IMR-90 (cell line): ENCODE results near the gene MIS18A. TPM values are rescaled to one million over a fixed set of nuclear protein-coding genes. Genes with fewer than 3 reads are reported as not detected.

Experiments used
- ATAC-seq: fragments of 200-7000 bp; cut with Tn5 transposase; 2 replicates; pipeline ENCODE4 v1.9.1; 2020; ENCODE audit warnings: low read depth, mild to moderate bottlenecking, moderate library complexity
- BruUV-seq: library from RNA; stranded (reverse); fragments of 400-500 nt; replicated peaks from 2 replicates; lab custom pipeline; 2021; lab: Mats Ljungman, UMichigan
- CTCF ChIA-PET: fragments of 300-600 bp; formaldehyde crosslinking; extraction: SDS; loops from one replicate; lab custom pipeline; 2021; ENCODE audit warnings: antibody characterized with exemption; lab: Yijun Ruan, JAX
- POLR2A ChIA-PET: fragments of 300-600 bp; sonication (Branson Sonifier 250); formaldehyde crosslinking; loops from one replicate; lab custom pipeline; 2022; ENCODE audit warnings: antibody characterized with exemption; ENCODE audit not compliant: unreplicated experiment; lab: Charles Lee
- DNase-seq: peaks from one replicate; pipeline ENCODE4 v3.0.0; 2013
- H2AFZ ChIP-seq: replicated peaks from 2 replicates; pipeline ENCODE3; 2013; ENCODE audit warnings: low read length, mild to moderate bottlenecking; ENCODE audit not compliant: poor library complexity
- H2AK5ac ChIP-seq: 2 replicates; pipeline ENCODE4 v1.6.1; 2013; ENCODE audit warnings: low read depth, low read length, inconsistent platforms
- H2AK9ac ChIP-seq: replicated peaks from 2 replicates; pipeline ENCODE3; 2013; ENCODE audit warnings: mild to moderate bottlenecking, low read depth, low read length, moderate library complexity; ENCODE audit not compliant: poor library complexity
- H2BK120ac ChIP-seq: 2 replicates; pipeline ENCODE4 v1.6.1; 2013; ENCODE audit warnings: low read depth, low read length, inconsistent platforms
- H2BK15ac ChIP-seq: 3 replicates; pipeline ENCODE4 v1.6.1; 2013; ENCODE audit warnings: low read depth, low read length, inconsistent platforms
- H2BK20ac ChIP-seq: 2 replicates; pipeline ENCODE4 v1.6.1; 2013; ENCODE audit warnings: low read depth, mild to moderate bottlenecking, inconsistent platforms, low read length, moderate library complexity
- H2BK5ac ChIP-seq: 2 replicates; pipeline ENCODE4 v1.6.1; 2013; ENCODE audit warnings: mild to moderate bottlenecking, low read depth, low read length, inconsistent platforms; ENCODE audit not compliant: poor library complexity, severe bottlenecking
- H3K14ac ChIP-seq: replicated peaks from 2 replicates; pipeline ENCODE4 v1.6.1; 2013; ENCODE audit warnings: low read depth, low read length, inconsistent platforms
- H3K18ac ChIP-seq: 2 replicates; pipeline ENCODE4 v1.6.1; 2013; ENCODE audit warnings: low read depth, low read length, control low read depth
- H3K23ac ChIP-seq: 2 replicates; pipeline ENCODE4 v1.6.1; 2013; ENCODE audit warnings: low read depth, low read length, inconsistent platforms
- H3K27ac ChIP-seq: 2 replicates; pipeline ENCODE4 v1.5.1; 2013; ENCODE audit warnings: mild to moderate bottlenecking, control low read depth, low read length; ENCODE audit not compliant: insufficient read depth
- H3K27me3 ChIP-seq: 2 replicates; pipeline ENCODE4 v1.6.1; 2013; ENCODE audit warnings: low read length; ENCODE audit not compliant: control insufficient read depth, insufficient read depth
- H3K36me3 ChIP-seq: 2 replicates; pipeline ENCODE4 v1.6.1; 2013; ENCODE audit warnings: low read length, mixed read lengths; ENCODE audit not compliant: control insufficient read depth, insufficient read depth
- H3K4ac ChIP-seq: 2 replicates; pipeline ENCODE4 v1.6.1; 2013; ENCODE audit warnings: low read depth, low read length, inconsistent platforms
- H3K4me1 ChIP-seq: 2 replicates; pipeline ENCODE4 v1.6.1; 2013; ENCODE audit warnings: low read length, mixed read lengths; ENCODE audit not compliant: control insufficient read depth, insufficient read depth
- H3K4me2 ChIP-seq: 2 replicates; pipeline ENCODE4 v1.6.1; 2013; ENCODE audit warnings: low read depth, mild to moderate bottlenecking, control low read depth, low read length, moderate library complexity
- H3K4me3 ChIP-seq: 2 replicates; pipeline ENCODE4 v1.5.1; 2013; ENCODE audit warnings: low read depth, mild to moderate bottlenecking, control low read depth, low read length, moderate library complexity; ENCODE audit not compliant: insufficient read depth
- H3K56ac ChIP-seq: 2 replicates; pipeline ENCODE4 v1.6.1; 2013; ENCODE audit warnings: low read length, inconsistent platforms; ENCODE audit not compliant: insufficient read depth; ENCODE audit errors: extremely low read depth
- H3K79me1 ChIP-seq, 2 experiments: 2 replicates each; pipeline ENCODE4 v1.6.1; 2013; ENCODE audit warnings: low read length in 2 of 2, inconsistent platforms in 1 of 2, low read depth in 1 of 2
- H3K9ac ChIP-seq: 2 replicates; pipeline ENCODE4 v1.6.1; 2013; ENCODE audit warnings: low read depth, low read length, control low read depth
- H3K9me1 ChIP-seq: 2 replicates; pipeline ENCODE4 v1.6.1; 2013; ENCODE audit warnings: low read length, inconsistent platforms; ENCODE audit not compliant: insufficient read depth
- H3K9me3 ChIP-seq: 2 replicates; pipeline ENCODE4 v1.6.1; 2013; ENCODE audit warnings: low read length; ENCODE audit not compliant: control insufficient read depth, insufficient read depth
- H4K20me1 ChIP-seq: 2 replicates; pipeline ENCODE4 v1.6.1; 2013; ENCODE audit warnings: low read length, inconsistent platforms; ENCODE audit not compliant: insufficient read depth
- H4K5ac ChIP-seq: 2 replicates; pipeline ENCODE4 v1.6.1; 2013; ENCODE audit warnings: mild to moderate bottlenecking, low read depth, low read length, control low read depth
- H4K8ac ChIP-seq, 2 experiments: 2 replicates each; pipeline ENCODE4 v1.6.1; 2013; ENCODE audit warnings: low read depth in 2 of 2, low read length in 2 of 2, control low read depth in 1 of 2, inconsistent platforms in 1 of 2
- H4K91ac ChIP-seq: 2 replicates; pipeline ENCODE4 v1.6.1; 2013; ENCODE audit warnings: low read depth, low read length, inconsistent platforms; ENCODE audit not compliant: insufficient read depth
- BHLHE40 ChIP-seq: fragments of 150-350 bp; IDR thresholded peaks from 2 replicates; pipeline ENCODE4 v1.6.1; 2016; ENCODE audit warnings: mild to moderate bottlenecking, low read depth, low read length
- CTCF ChIP-seq: conservative IDR thresholded peaks from 2 replicates; pipeline ENCODE4 v1.5.1; 2012; ENCODE audit warnings: mild to moderate bottlenecking, low read depth, low read length, improper control_type of control experiment
- MAZ ChIP-seq: IDR thresholded peaks from 2 replicates; pipeline ENCODE4 v1.6.1; 2012; ENCODE audit warnings: low read depth, mild to moderate bottlenecking, low read length, improper control_type of control experiment, moderate library complexity, borderline replicate concordance
- WGBS, 2 experiments: methylation state at CpG; one replicate each; pipeline versions ENCODE4 v1.1.5 to v1.1.7; 2013; ENCODE audit warnings: missing lambda C conversion rate in 2 of 2; ENCODE audit not compliant: insufficient read length in 1 of 2; ENCODE audit errors: extremely low coverage in 2 of 2; 5-methylcytosine and 5-hydroxymethylcytosine counted together
- dilution Hi-C: fragments of 300-500 bp; cut with HindIII; formaldehyde crosslinking; loops from one replicate; pipeline ENCODE4 v1.14.3; 2018; ENCODE audit warnings: low sequenced_read_pairs; ENCODE audit not compliant: unreplicated experiment
- in situ Hi-C: fragments of 300-500 bp; cut with MboI; formaldehyde crosslinking; loops from 3 replicates; pipeline ENCODE4 v1.14.3; 2019; ENCODE audit warnings: low sequenced_read_pairs, inconsistent platforms, mixed read lengths
- intact Hi-C: fragments of 100-400 bp; cut with micrococcal nuclease; formaldehyde crosslinking; loops from 2 replicates; pipeline ENCODE4 v1.10.0; 2022
- polyA plus RNA-seq, 3 experiments: library from polyadenylated mRNA; depleted of rRNA; stranded (reverse); fragments of >200 nt; gene quantifications; 2 replicates each; pipeline ENCODE4 v1.2.3, GENCODE V29; 2012; ENCODE audit warnings: low replicate concordance in 1 of 3
- total RNA-seq: library from RNA; depleted of rRNA; stranded (reverse); fragments of >200 nt; gene quantifications from 2 replicates; pipeline ENCODE4 v1.2.3, GENCODE V29; 2012

Gene MIS18A
- total and polyA plus RNA-seq, 2 of the 4 experiments (the other 2 are of a cell fraction): 4.5 to 7.6 TPM

GRCh38 chr21:32245971-32246370 is 32.9 kb downstream of the MIS18A start:
- TF ChIP-seq BHLHE40 (no peak), MAZ (no peak), CTCF (no peak)
- peaks cover 11% of the 10 kb centered on the region for H3K4me1 ChIP-seq
- ATAC-seq (no peak), DNase-seq (no peak)
- no peak overlapping the region for H3K4me2 ChIP-seq
- no peak overlapping the region for H3K23ac ChIP-seq
- H3K36me3 ChIP-seq: no peaks in the 10 kb centered on the region
- ChIA-PET CTCF (no interaction called here), POLR2A (no interaction called here)
- H4K8ac ChIP-seq: no peak overlapping the region
- no peak overlapping the region for H4K91ac ChIP-seq
- peaks cover 27% of the 10 kb centered on the region for H3K27me3 ChIP-seq
- in situ Hi-C loops: no loop called here
- intact Hi-C loops: no loop called here
- no peak overlapping the region for H3K9ac ChIP-seq
- H4K20me1 ChIP-seq: no peaks in the 10 kb centered on the region
- H2BK120ac ChIP-seq: no peak overlapping the region
- no peak overlapping the region for H2BK15ac ChIP-seq
- H3K9me3 ChIP-seq: no peaks in the 10 kb centered on the region
- no peaks in the 10 kb centered on the region for H3K79me1 ChIP-seq
- dilution Hi-C loops: no loop called here
- H3K4ac ChIP-seq: no peak overlapping the region
- no peak overlapping the region for H2BK20ac ChIP-seq
- no peaks in the 10 kb centered on the region for H3K9me1 ChIP-seq
- no peak overlapping the region for H4K5ac ChIP-seq
- H2AK5ac ChIP-seq: no peak overlapping the region
- H3K27ac ChIP-seq: no peak overlapping the region
- H3K56ac ChIP-seq: no peak overlapping the region
- no TSS peak for BruUV-seq
- no peak overlapping the region for H3K14ac ChIP-seq
- no peak overlapping the region for H2AFZ ChIP-seq
- no peak overlapping the region for H2AK9ac ChIP-seq
- no peak overlapping the region for H2BK5ac ChIP-seq
- no peak overlapping the region for H3K18ac ChIP-seq
- H3K4me3 ChIP-seq: no peak overlapping the region
- WGBS, 2 experiments: 95% methylated on average over 4 of the region's 8 CpGs; no CpG with 5 or more reads in 1 of the 2 experiments
